GM18520 (cell line): ENCODE results near the gene CD247.

Experiments used
- ATAC-seq: cut with Tn5 transposase; IDR thresholded peaks from one replicate; pipeline ENCODE4 v1.9.1; 2021; ENCODE audit not compliant: unreplicated experiment

Gene CD247

GRCh38 chr1:167542109-167543032 is 24.0 kb upstream of the CD247 start:
- ATAC-seq = no peak

- ATAC-seq = no peak
Observed at GRCh38 chr1:167541610-167542009, 23.3 kb upstream of the CD247 start.

GRCh38 chr1:167541003-167541402 is 22.7 kb upstream of the CD247 start:
- no peak for ATAC-seq

GRCh38 chr1:167538657-167539056 is 20.3 kb upstream of the CD247 start:
- ATAC-seq = no peak

GRCh38 chr1:167533851-167534300 is 15.5 kb upstream of the CD247 start:
- ATAC-seq = no peak

- no peak for ATAC-seq
Observed at GRCh38 chr1:167532964-167533824, 14.9 kb upstream of the CD247 start.

GRCh38 chr1:167532375-167532774 is 14.0 kb upstream of the CD247 start:
- ATAC-seq = no peak

- no peak for ATAC-seq
Observed at GRCh38 chr1:167529829-167530474, 11.6 kb upstream of the CD247 start.

GRCh38 chr1:167528057-167528728 is 9.9 kb upstream of the CD247 start:
- no peak for ATAC-seq

- ATAC-seq = no peak
Observed at GRCh38 chr1:167526667-167527383, 8.5 kb upstream of the CD247 start.

- no peak for ATAC-seq
Observed at GRCh38 chr1:167524651-167525050, 6.3 kb upstream of the CD247 start.

- ATAC-seq = no peak
Observed at GRCh38 chr1:167522246-167522645, 3.9 kb upstream of the CD247 start.

- ATAC-seq = no peak
Observed at GRCh38 chr1:167520711-167521206, 2.4 kb upstream of the CD247 start.

- ATAC-seq = no peak
Observed at GRCh38 chr1:167517535-167518330, 596 bp downstream of the CD247 start.

GRCh38 chr1:167516404-167517388 is 1.6 kb downstream of the CD247 start:
- no peak for ATAC-seq

GRCh38 chr1:167515893-167516321 is 2.4 kb downstream of the CD247 start:
- no peak for ATAC-seq

- ATAC-seq = no peak
Observed at GRCh38 chr1:167515461-167515860, 2.9 kb downstream of the CD247 start.

- no peak for ATAC-seq
Observed at GRCh38 chr1:167514288-167514687, 4.0 kb downstream of the CD247 start.
